Measurements from ENCODE around the gene HSFY2. TPM values are rescaled to one million over a fixed set of nuclear protein-coding genes. Genes with fewer than 3 reads are reported as not detected.
"Not testable (repeated sequence)": the region's sequence is repeated elsewhere in the genome, so short reads cannot be mapped to it uniquely, and the experiment has no call there.

The HSFY2 gene
- total RNA-seq (not detected in 2 replicates), polyA plus RNA-seq (not detected in 2 replicates)

GRCh38 chrY:18773635-18774034 lies at the start of gene HSFY2:
Gene HSFY2, minus strand, starts transcription at chrY:18773735. Its CDS starts 117 bp downstream, at chrY:18773618.
- DNase-seq (ENCODE audit: low spot score); H3K4me2 ChIP-seq; H3K36me3 ChIP-seq (replicated peaks; ENCODE audit: insufficient read depth, low read depth); H2AFZ ChIP-seq; H3K9me2 ChIP-seq (replicated peaks; ENCODE audit: insufficient read depth); H3K27ac ChIP-seq; H3K79me2 ChIP-seq; H3K4me3 ChIP-seq; H3K27me3 ChIP-seq; H3K4me1 ChIP-seq (ENCODE audit: insufficient read depth); H3K9me3 ChIP-seq (ENCODE audit: low read depth); H4K20me1 ChIP-seq (ENCODE audit: insufficient read depth, poor library complexity, severe bottlenecking): not testable (repeated sequence)
- whole genome bisulfite sequencing (ENCODE audit: low lambda C conversion rate, missing lambda C conversion rate), result no CpG with 5 or more reads among the region's 1 CpG

- not testable (repeated sequence) for H3K27me3 ChIP-seq; H3K4me2 ChIP-seq; H3K4me1 ChIP-seq (ENCODE audit: insufficient read depth); H3K79me2 ChIP-seq; H2AFZ ChIP-seq; H3K9me3 ChIP-seq (ENCODE audit: low read depth); DNase-seq (ENCODE audit: low spot score); H3K27ac ChIP-seq; H4K20me1 ChIP-seq (ENCODE audit: insufficient read depth, poor library complexity, severe bottlenecking); H3K4me3 ChIP-seq; H3K9me2 ChIP-seq (replicated peaks; ENCODE audit: insufficient read depth); H3K36me3 ChIP-seq (replicated peaks; ENCODE audit: insufficient read depth, low read depth)
- no CpG with 5 or more reads among the region's 5 CpGs for WGBS (ENCODE audit: low lambda C conversion rate, missing lambda C conversion rate)
Measured at GRCh38 chrY:18815751-18816150, 42.2 kb upstream of the HSFY2 start.

- not testable (repeated sequence) for H3K4me3 ChIP-seq; H2AFZ ChIP-seq; H3K27me3 ChIP-seq; H4K20me1 ChIP-seq (ENCODE audit: insufficient read depth, poor library complexity, severe bottlenecking); H3K36me3 ChIP-seq (replicated peaks; ENCODE audit: insufficient read depth, low read depth); H3K9me2 ChIP-seq (replicated peaks; ENCODE audit: insufficient read depth); H3K4me1 ChIP-seq (ENCODE audit: insufficient read depth); H3K27ac ChIP-seq; H3K4me2 ChIP-seq; DNase-seq (ENCODE audit: low spot score); H3K9me3 ChIP-seq (ENCODE audit: low read depth); H3K79me2 ChIP-seq
- WGBS (ENCODE audit: low lambda C conversion rate, missing lambda C conversion rate), result no CpG with 5 or more reads among the region's 2 CpGs
Measured at GRCh38 chrY:18788757-18789406, 15.3 kb upstream of the HSFY2 start.

- not testable (repeated sequence) for H3K27ac ChIP-seq; H2AFZ ChIP-seq; H3K36me3 ChIP-seq (replicated peaks; ENCODE audit: insufficient read depth, low read depth); H3K4me2 ChIP-seq; H3K9me3 ChIP-seq (ENCODE audit: low read depth); H4K20me1 ChIP-seq (ENCODE audit: insufficient read depth, poor library complexity, severe bottlenecking); H3K27me3 ChIP-seq; H3K4me3 ChIP-seq; H3K79me2 ChIP-seq; H3K4me1 ChIP-seq (ENCODE audit: insufficient read depth); H3K9me2 ChIP-seq (replicated peaks; ENCODE audit: insufficient read depth); DNase-seq (ENCODE audit: low spot score)
- WGBS (ENCODE audit: low lambda C conversion rate, missing lambda C conversion rate), result no CpG with 5 or more reads among the region's 2 CpGs
Measured at GRCh38 chrY:18754077-18754476, 19.5 kb downstream of the HSFY2 start.

GRCh38 chrY:18753133-18753815 lies 20.3 kb downstream of the HSFY2 start:
- H3K4me3 ChIP-seq; DNase-seq (ENCODE audit: low spot score); H3K36me3 ChIP-seq (replicated peaks; ENCODE audit: insufficient read depth, low read depth); H3K79me2 ChIP-seq; H3K4me2 ChIP-seq; H4K20me1 ChIP-seq (ENCODE audit: insufficient read depth, poor library complexity, severe bottlenecking); H3K9me3 ChIP-seq (ENCODE audit: low read depth); H3K27me3 ChIP-seq; H3K27ac ChIP-seq; H2AFZ ChIP-seq; H3K9me2 ChIP-seq (replicated peaks; ENCODE audit: insufficient read depth); H3K4me1 ChIP-seq (ENCODE audit: insufficient read depth): not testable (repeated sequence)
- WGBS (ENCODE audit: low lambda C conversion rate, missing lambda C conversion rate), result no CpG with 5 or more reads among the region's 2 CpGs

GRCh38 chrY:18723714-18724113 lies 49.8 kb downstream of the HSFY2 start:
- not testable (repeated sequence) for H3K27me3 ChIP-seq; H2AFZ ChIP-seq; H3K4me3 ChIP-seq; H3K36me3 ChIP-seq (replicated peaks; ENCODE audit: insufficient read depth, low read depth); H3K27ac ChIP-seq; H3K9me3 ChIP-seq (ENCODE audit: low read depth); DNase-seq (ENCODE audit: low spot score); H3K4me2 ChIP-seq; H3K79me2 ChIP-seq; H3K4me1 ChIP-seq (ENCODE audit: insufficient read depth); H4K20me1 ChIP-seq (ENCODE audit: insufficient read depth, poor library complexity, severe bottlenecking); H3K9me2 ChIP-seq (replicated peaks; ENCODE audit: insufficient read depth)
- WGBS (ENCODE audit: low lambda C conversion rate, missing lambda C conversion rate), result no CpG with 5 or more reads among the region's 3 CpGs

Small RNAs within 50 kb of the gene (small RNA-seq; reads per million reads assigned to genes)
- gene GPM6BP2, result not detected

Other genes with a start within 250 kb of the HSFY2 start
- gene HSFY1, start 227.0 kb downstream of the HSFY2 start, total RNA-seq, result not detected in 2 replicates
- not detected in 2 replicates for gene HSFY1, start 227.0 kb downstream of the HSFY2 start, polyA plus RNA-seq